Measurements from ENCODE around the gene C5orf15. TPM values are rescaled to one million over a fixed set of nuclear protein-coding genes. Genes with fewer than 3 reads are reported as not detected.

Gene C5orf15
- total RNA-seq, 1 donor from 2014 or later: 39.0 TPM

GRCh38 chr5:133924221-133924920 is 44.1 kb downstream of the C5orf15 start:
- no peak for DNase-seq (ENCODE audit: low spot score)

GRCh38 chr5:133921979-133922378 is 46.4 kb downstream of the C5orf15 start:
- DNase-seq (ENCODE audit: low spot score): no peak

GRCh38 chr5:133921069-133921468 is 47.4 kb downstream of the C5orf15 start:
- DNase-seq (ENCODE audit: low spot score): no peak

- DNase-seq (ENCODE audit: low spot score): no peak
Measured at GRCh38 chr5:133919148-133920136, 49.0 kb downstream of the C5orf15 start.

GRCh38 chr5:133918731-133919130 is 49.7 kb downstream of the C5orf15 start:
- DNase-seq (ENCODE audit: low spot score): no peak

GRCh38 chr5:133918316-133918715 is 50.1 kb downstream of the C5orf15 start:
- no peak for DNase-seq (ENCODE audit: low spot score)

- DNase-seq (ENCODE audit: low spot score): no peak
Measured at GRCh38 chr5:133917785-133918184, 50.6 kb downstream of the C5orf15 start.

- no peak for DNase-seq (ENCODE audit: low spot score)
Measured at GRCh38 chr5:133916914-133917313, 51.5 kb downstream of the C5orf15 start.

GRCh38 chr5:133916479-133916878 is 51.9 kb downstream of the C5orf15 start:
- DNase-seq (ENCODE audit: low spot score): no peak

- no peak for DNase-seq (ENCODE audit: low spot score)
Measured at GRCh38 chr5:133914434-133914833, 54.0 kb downstream of the C5orf15 start.

GRCh38 chr5:133913413-133914155 is 54.8 kb downstream of the C5orf15 start:
- DNase-seq (ENCODE audit: low spot score): no peak

- no peak for DNase-seq (ENCODE audit: low spot score)
Measured at GRCh38 chr5:133912951-133913350, 55.5 kb downstream of the C5orf15 start.

- DNase-seq (ENCODE audit: low spot score): no peak
Measured at GRCh38 chr5:133910571-133910970, 57.9 kb downstream of the C5orf15 start.

GRCh38 chr5:133909603-133910002 is 58.8 kb downstream of the C5orf15 start:
- no peak for DNase-seq (ENCODE audit: low spot score)

GRCh38 chr5:133907075-133907474 is 61.4 kb downstream of the C5orf15 start:
- DNase-seq (ENCODE audit: low spot score): no peak

GRCh38 chr5:133906303-133906702 is 62.1 kb downstream of the C5orf15 start:
- no peak for DNase-seq (ENCODE audit: low spot score)

Other genes with a start within 250 kb of the C5orf15 start
- 222 TPM for gene VDAC1, start 36.4 kb upstream of the C5orf15 start, total RNA-seq
- 7.4 TPM for gene TCF7, start 146.1 kb upstream of the C5orf15 start, total RNA-seq
- 340 TPM for gene SKP1, start 208.3 kb upstream of the C5orf15 start, total RNA-seq